ENCODE measurements around the gene HACD3. TPM values are rescaled to one million over a fixed set of nuclear protein-coding genes. Genes with fewer than 3 reads are reported as not detected.

HACD3 gene
- total and polyA plus RNA-seq, 9 of the 15 experiments (the other 6 are each of a cell fraction or from before 2014, with no cell fraction given), result 48.1 to 117 (median 72.8) TPM

DNA sequence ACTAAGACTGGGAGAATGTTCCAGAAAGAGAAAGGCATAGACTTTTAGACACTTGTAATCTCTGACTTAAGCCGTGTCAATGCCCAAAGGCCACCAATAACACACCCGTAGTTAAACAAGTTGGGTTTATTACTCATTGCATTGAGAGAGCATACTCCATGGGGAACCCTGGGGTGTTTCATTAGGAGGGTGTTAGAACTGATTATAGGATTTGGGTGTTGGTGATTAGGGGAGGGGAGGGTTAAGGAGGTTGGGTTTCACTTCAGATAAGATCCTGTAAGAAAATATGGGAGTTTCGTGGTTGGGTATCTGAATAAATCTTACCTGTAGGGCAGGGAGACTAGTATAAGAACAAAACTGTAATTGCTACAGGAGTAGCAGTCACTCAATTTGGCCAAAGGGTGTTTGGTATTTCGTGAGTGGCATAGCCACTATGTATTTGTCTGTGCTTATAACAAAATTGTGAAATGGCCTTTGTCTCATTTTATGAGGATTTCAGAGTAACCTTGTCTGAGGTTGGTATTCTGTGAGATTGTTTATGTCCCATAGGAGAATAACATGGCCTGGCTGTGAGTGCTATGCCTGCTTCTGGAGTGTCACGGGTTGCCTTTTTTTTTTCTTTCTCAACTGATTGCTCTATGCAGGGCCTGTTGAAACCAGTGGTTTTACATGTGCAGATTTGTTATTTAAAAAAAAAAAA, 2.9 kb downstream of the HACD3 start:
- peaks cover 79% of the 10 kb centered on the region for H3K79me2 ChIP-seq (ENCODE audit: control insufficient read depth, insufficient read depth, low read length)
- no peak overlapping the region for H2AFZ ChIP-seq (ENCODE audit: low read depth, low read length)
- in situ Hi-C loops (cut with MboI) (no loop called here), intact Hi-C loops (cut with micrococcal nuclease) (no loop called here)
- peaks cover 27% of the 10 kb centered on the region for H4K20me1 ChIP-seq (replicated peaks; ENCODE audit: control insufficient read depth, insufficient read depth, low read length)
- peak overlapping the region; percentile 10; the same call in 1 of the 2 replicates for H3K4me2 ChIP-seq (ENCODE audit: insufficient read depth, low read length)
- H3K36me3 ChIP-seq (ENCODE audit: control insufficient read depth, insufficient read depth, low read length), result peaks cover 40% of the 10 kb centered on the region; the same call in 2 of the 3 replicates
- no peaks in the 10 kb centered on the region for H3K27me3 ChIP-seq (ENCODE audit: control insufficient read depth in 2 of 2, insufficient read depth in 2 of 2, low read length in 2 of 2)
- H3K9ac ChIP-seq (ENCODE audit: insufficient read depth in 1 of 2, low read depth in 2 of 2, low read length in 2 of 2), result no peak overlapping the region
- peaks cover 21 to 24% of the 10 kb centered on the region in 2 experiments; a peak in 4 of 5 replicates for H3K4me1 ChIP-seq (replicated peaks in 1 of 2; ENCODE audit: control insufficient read depth in 2 of 2, insufficient read depth in 2 of 2, low read length in 2 of 2)
- POLR2A ChIA-PET, result interaction anchor here (0.5 to 1.0 kb wide), 3 partner anchors 16 to 32 kb away, joined by 3 read pairs; no protein-coding TSS in a partner anchor
- H3K27ac ChIP-seq (ENCODE audit: extremely low read depth, low read depth, low read length), result no peak overlapping the region
- DNase-seq (ENCODE audit: extremely low read depth in 1 of 4, low spot score in 3 of 4) (peak in 3 of 4 experiments; percentile 29 to 45 (median 41)), ATAC-seq (no peak), FAIRE-seq (no peak)
- BruUV-seq (replicated peaks), result no TSS peak
- H3K9me1 ChIP-seq (ENCODE audit: control insufficient read depth, insufficient read depth, low read length), result no peaks in the 10 kb centered on the region
- WGBS (ENCODE audit: insufficient coverage, low coverage, missing lambda C conversion rate), result 15% methylated on average over 5 of the region's 5 CpGs
- no peaks in the 10 kb centered on the region for H3K9me3 ChIP-seq (replicated peaks; ENCODE audit: control insufficient read depth, insufficient read depth, low read depth, low read length)
- CTCF ChIA-PET (ENCODE audit: low intra/inter-chr PET ratio), result no interaction called here
- H3K4me3 ChIP-seq, result no peak overlapping the region
- TF ChIP-seq CBFA2T2 (conservative IDR thresholded peaks at IDR 0.05) (peak; percentile 32; the same call in 1 of the 2 replicates), FOSL1 (tag; conservative IDR thresholded peaks at IDR 0.05) (peak; percentile 44; the same call in 1 of the 2 replicates), ZNF174 (CRISPR knock-in tag; IDR thresholded peaks at IDR 0.05) (no peak), CBFA2T3 (IDR thresholded peaks at IDR 0.05) (peak; percentile 49), TRIM24 (IDR thresholded peaks at IDR 0.05) (no peak), ARID1B (IDR thresholded peaks at IDR 0.05) (peak; percentile 44; the same call in 1 of the 2 replicates), KHSRP (IDR thresholded peaks at IDR 0.05) (no peak), NBN (IDR thresholded peaks at IDR 0.05; ENCODE audit: low read depth) (0 out of 2 replicates have a peak, but pooled peaks have one; percentile 19), DPF2 (IDR thresholded peaks at IDR 0.05) (0 out of 2 replicates have a peak, but pooled peaks have one; percentile 59), MCM2 (IDR thresholded peaks at IDR 0.05; ENCODE audit: low read depth) (no peak), NR3C1 (CRISPR knock-in tag; IDR thresholded peaks at IDR 0.05) (no peak), FOXK2 (conservative IDR thresholded peaks at IDR 0.05 in 1 of 2, IDR thresholded peaks at IDR 0.05 in 1 of 2; ENCODE audit: low read depth in 2 of 2) (no peak), ZNF384 (IDR thresholded peaks at IDR 0.05; ENCODE audit: low read depth, low read length) (no peak), RB1 (IDR thresholded peaks at IDR 0.05; ENCODE audit: low read depth) (no peak), IFI16 (CRISPR knock-in tag; IDR thresholded peaks at IDR 0.05) (no peak), MTA2 (IDR thresholded peaks at IDR 0.05; ENCODE audit: low read depth) (0 out of 2 replicates have a peak, but pooled peaks have one; percentile 7), BRCA1 (IDR thresholded peaks at IDR 0.05) (no peak), BRCA1 (CRISPR knock-in tag; IDR thresholded peaks at IDR 0.05) (no peak), XRCC4 (IDR thresholded peaks at IDR 0.05; ENCODE audit: extremely low read depth, insufficient read depth, insufficient read length) (no peak)
- TF ChIP-seq, protein P1, sequence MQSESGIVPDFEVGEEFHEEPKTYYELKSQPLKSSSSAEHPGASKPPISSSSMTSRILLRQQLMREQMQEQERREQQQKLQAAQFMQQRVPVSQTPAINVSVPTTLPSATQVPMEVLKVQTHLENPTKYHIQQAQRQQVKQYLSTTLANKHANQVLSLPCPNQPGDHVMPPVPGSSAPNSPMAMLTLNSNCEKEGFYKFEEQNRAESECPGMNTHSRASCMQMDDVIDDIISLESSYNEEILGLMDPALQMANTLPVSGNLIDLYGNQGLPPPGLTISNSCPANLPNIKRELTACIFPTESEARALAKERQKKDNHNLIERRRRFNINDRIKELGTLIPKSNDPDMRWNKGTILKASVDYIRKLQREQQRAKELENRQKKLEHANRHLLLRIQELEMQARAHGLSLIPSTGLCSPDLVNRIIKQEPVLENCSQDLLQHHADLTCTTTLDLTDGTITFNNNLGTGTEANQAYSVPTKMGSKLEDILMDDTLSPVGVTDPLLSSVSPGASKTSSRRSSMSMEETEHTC (IDR thresholded peaks at IDR 0.05), result no peak
- TF ChIP-seq, protein P2, sequence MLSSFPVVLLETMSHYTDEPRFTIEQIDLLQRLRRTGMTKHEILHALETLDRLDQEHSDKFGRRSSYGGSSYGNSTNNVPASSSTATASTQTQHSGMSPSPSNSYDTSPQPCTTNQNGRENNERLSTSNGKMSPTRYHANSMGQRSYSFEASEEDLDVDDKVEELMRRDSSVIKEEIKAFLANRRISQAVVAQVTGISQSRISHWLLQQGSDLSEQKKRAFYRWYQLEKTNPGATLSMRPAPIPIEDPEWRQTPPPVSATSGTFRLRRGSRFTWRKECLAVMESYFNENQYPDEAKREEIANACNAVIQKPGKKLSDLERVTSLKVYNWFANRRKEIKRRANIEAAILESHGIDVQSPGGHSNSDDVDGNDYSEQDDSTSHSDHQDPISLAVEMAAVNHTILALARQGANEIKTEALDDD (IDR thresholded peaks at IDR 0.05), result peak; percentile 78
- TF ChIP-seq, protein P3, sequence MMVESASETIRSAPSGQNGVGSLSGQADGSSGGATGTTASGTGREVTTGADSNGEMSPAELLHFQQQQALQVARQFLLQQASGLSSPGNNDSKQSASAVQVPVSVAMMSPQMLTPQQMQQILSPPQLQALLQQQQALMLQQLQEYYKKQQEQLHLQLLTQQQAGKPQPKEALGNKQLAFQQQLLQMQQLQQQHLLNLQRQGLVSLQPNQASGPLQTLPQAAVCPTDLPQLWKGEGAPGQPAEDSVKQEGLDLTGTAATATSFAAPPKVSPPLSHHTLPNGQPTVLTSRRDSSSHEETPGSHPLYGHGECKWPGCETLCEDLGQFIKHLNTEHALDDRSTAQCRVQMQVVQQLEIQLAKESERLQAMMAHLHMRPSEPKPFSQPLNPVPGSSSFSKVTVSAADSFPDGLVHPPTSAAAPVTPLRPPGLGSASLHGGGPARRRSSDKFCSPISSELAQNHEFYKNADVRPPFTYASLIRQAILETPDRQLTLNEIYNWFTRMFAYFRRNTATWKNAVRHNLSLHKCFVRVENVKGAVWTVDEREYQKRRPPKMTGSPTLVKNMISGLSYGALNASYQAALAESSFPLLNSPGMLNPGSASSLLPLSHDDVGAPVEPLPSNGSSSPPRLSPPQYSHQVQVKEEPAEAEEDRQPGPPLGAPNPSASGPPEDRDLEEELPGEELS (CRISPR knock-in tag; IDR thresholded peaks at IDR 0.05; ENCODE audit: borderline replicate concordance), result no peak

Measured in K562 (cell line).